Colonic mucosa (tissue), 4 donors: ENCODE measurements around the gene TST. TPM values are rescaled to one million over a fixed set of nuclear protein-coding genes. Genes with fewer than 3 reads are reported as not detected.

Experiments
- DNase-seq: peaks from one replicate; pipeline ENCODE4 v3.0.0-alpha.2; 2020
- H3K27ac ChIP-seq: fragments of 200-600 bp; one replicate; pipeline ENCODE4 v1.8.0; 2021
- H3K27me3 ChIP-seq: fragments of 200-600 bp; one replicate; pipeline ENCODE4 v1.8.0; 2021
- H3K36me3 ChIP-seq: fragments of 200-600 bp; one replicate; pipeline ENCODE4 v1.8.0; 2021
- H3K4me1 ChIP-seq: fragments of 200-600 bp; one replicate; pipeline ENCODE4 v1.8.0; 2021; ENCODE audit warnings: mild to moderate bottlenecking
- H3K4me3 ChIP-seq: fragments of 200-600 bp; one replicate; pipeline ENCODE4 v1.8.0; 2021
- H3K9ac ChIP-seq, 2 donors: one replicate each; pipeline ENCODE4 v1.7.0; 2013; ENCODE audit warnings: control low read depth in 2 of 2, low read depth in 2 of 2, low read length in 2 of 2
- H3K9me3 ChIP-seq: fragments of 200-600 bp; one replicate; pipeline ENCODE4 v1.8.0; 2021
- CTCF ChIP-seq: fragments of 200-600 bp; IDR thresholded peaks from one replicate; pipeline ENCODE4 v1.8.0; 2022; ENCODE audit warnings: antibody characterized with exemption, mild to moderate bottlenecking
- intact Hi-C: fragments of 100-400 bp; cut with DNase I; formaldehyde crosslinking; loops from one replicate; pipeline ENCODE4 v1.14.1; 2022
- total RNA-seq, 2 donors: library from RNA; stranded (reverse); fragmentation: NEBNext Ultra II Directional in 1 of 2; extraction: Animal tissue kit (Norgen Biotek cat#: 25700) in 1 of 2; gene quantifications; one replicate each; pipeline ENCODE4 v1.2.1, GENCODE V29; 2021
- donor health status: healthy.
- donor health status: DM: no; HTN: no; CAD: no.
- donor health status: DM: no; HTN: no; CAD: no.

TST gene
- total RNA-seq, 2 donors from 2014 or later, result 410 to 474 TPM

GRCh38 chr22:36976606-36977005 lies 42.6 kb downstream of the TST start:
- DNase-seq, result no peak
- Histone ChIP-seq H3K4me3 (no peak overlapping the region), H3K36me3 (no peaks in the 10 kb centered on the region), H3K27me3 (no peaks in the 10 kb centered on the region), H3K9ac (no peak overlapping the region), H3K9me3 (no peaks in the 10 kb centered on the region), H3K4me1 (no peaks in the 10 kb centered on the region), H3K27ac (no peak overlapping the region)
- no peak for TF ChIP-seq CTCF
- intact Hi-C loops, result loop anchor here (5.0 to 10.0 kb wide), 3 partner anchors 122 to 429 kb away; no protein-coding TSS in a partner anchor

GRCh38 chr22:36971341-36972125 lies 47.7 kb downstream of the TST start:
- DNase-seq, result no peak
- no peaks in the 10 kb centered on the region for H3K27me3 ChIP-seq
- no peak overlapping the region for H3K4me3 ChIP-seq
- H3K27ac ChIP-seq, result no peak overlapping the region
- intact Hi-C loops, result loop anchor here (10.0 kb wide), 1 partner anchor 117 kb away; no protein-coding TSS in a partner anchor
- H3K9me3 ChIP-seq, result no peaks in the 10 kb centered on the region
- H3K4me1 ChIP-seq, result no peaks in the 10 kb centered on the region
- no peaks in the 10 kb centered on the region for H3K36me3 ChIP-seq
- TF ChIP-seq CTCF, result no peak
- H3K9ac ChIP-seq, result no peak overlapping the region

- intact Hi-C loops, result no loop called here
- no peak overlapping the region for H3K4me3 ChIP-seq
- H3K9ac ChIP-seq, result no peak overlapping the region
- H3K36me3 ChIP-seq, result no peaks in the 10 kb centered on the region
- no peaks in the 10 kb centered on the region for H3K27me3 ChIP-seq
- H3K27ac ChIP-seq, result no peak overlapping the region
- TF ChIP-seq CTCF, result no peak
- H3K4me1 ChIP-seq, result no peaks in the 10 kb centered on the region
- DNase-seq, result no peak
- H3K9me3 ChIP-seq, result no peaks in the 10 kb centered on the region
Observed at GRCh38 chr22:36968249-36968964, 50.8 kb downstream of the TST start.

DNA sequence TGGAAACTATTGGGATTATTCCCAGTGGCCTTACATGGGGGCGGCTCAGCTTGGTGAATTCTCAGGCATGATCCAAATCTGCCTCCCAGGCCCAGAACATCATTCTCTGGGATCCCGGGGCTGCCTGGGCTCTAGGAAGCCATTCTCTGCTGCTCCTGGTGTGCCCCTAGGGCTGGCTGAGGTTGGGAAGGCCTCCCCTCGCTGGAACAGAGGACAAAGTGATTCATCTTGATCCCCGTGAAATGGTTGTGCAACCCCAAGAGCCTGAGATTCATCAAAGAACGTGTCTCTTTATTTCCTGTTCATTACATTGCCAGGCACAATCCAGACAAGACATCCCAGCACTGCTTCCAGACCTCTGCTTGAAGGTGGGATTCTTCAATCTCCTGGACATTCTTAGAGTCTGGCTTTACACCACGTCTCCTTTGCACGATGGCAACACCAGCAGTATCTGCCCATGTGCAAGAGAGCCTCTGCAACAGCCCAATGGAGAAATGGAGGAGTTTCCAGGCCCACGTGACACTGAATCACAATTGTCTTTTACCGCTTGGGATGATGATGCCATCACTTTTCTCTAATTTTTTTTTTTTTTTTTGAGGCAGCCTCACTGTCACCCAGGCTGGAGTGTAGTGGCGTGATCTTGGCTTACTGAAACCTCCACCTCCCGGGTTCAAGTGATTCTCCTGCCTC lies 52.3 kb downstream of the TST start:
- Histone ChIP-seq H3K4me3 (no peak overlapping the region), H3K27ac (no peak overlapping the region), H3K9ac (no peak overlapping the region), H3K36me3 (no peaks in the 10 kb centered on the region), H3K27me3 (no peaks in the 10 kb centered on the region), H3K9me3 (no peaks in the 10 kb centered on the region), H3K4me1 (no peaks in the 10 kb centered on the region)
- intact Hi-C loops, result no loop called here
- no peak for DNase-seq
- no peak for TF ChIP-seq CTCF

- no peak overlapping the region for H3K9ac ChIP-seq
- no peaks in the 10 kb centered on the region for H3K4me1 ChIP-seq
- no peaks in the 10 kb centered on the region for H3K9me3 ChIP-seq
- H3K27ac ChIP-seq, result no peak overlapping the region
- H3K27me3 ChIP-seq, result no peaks in the 10 kb centered on the region
- no peak for DNase-seq
- H3K4me3 ChIP-seq, result no peak overlapping the region
- no peaks in the 10 kb centered on the region for H3K36me3 ChIP-seq
- no peak for TF ChIP-seq CTCF
- intact Hi-C loops, result no loop called here
Observed at GRCh38 chr22:36965696-36966095, 53.6 kb downstream of the TST start.
